GM21367 (cell line): ENCODE data around the gene SHKBP1.
"Not testable (repeated sequence)": the region's sequence is repeated elsewhere in the genome, so short reads cannot be mapped to it uniquely, and the experiment has no call there.

ENCODE experiments used
- ATAC-seq: cut with Tn5 transposase; IDR thresholded peaks from one replicate; pipeline ENCODE4 v1.9.1; 2021; ENCODE audit not compliant: unreplicated experiment

The SHKBP1 gene

GRCh38 chr19:40576585-40577451 is at the start of gene SHKBP1:
SHKBP1 (plus strand) TSS chr19:40576873; CDS start chr19:40576900, 27 bp downstream.
- ATAC-seq = peak; percentile 87

DNA sequence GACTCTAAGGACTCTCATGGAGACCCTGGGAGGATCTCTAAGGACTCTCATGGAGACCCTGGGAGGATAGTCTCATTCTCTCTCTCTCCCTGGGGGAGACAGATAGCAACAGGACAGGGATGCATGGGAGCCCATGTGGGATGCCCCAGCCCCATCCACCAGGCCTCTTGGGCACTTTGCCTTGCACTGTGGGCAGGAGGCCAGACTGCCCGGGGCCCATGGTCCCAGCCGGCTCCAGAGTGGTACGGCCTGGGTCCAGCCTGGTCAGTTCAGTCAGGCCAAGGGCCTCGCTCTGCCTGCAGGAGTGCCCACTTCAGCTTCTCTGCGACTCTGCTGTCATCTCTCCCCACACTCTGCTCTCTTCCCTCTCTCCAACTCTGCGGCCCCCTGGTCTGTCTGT is 48.6 kb upstream of the SHKBP1 start:
- no peak for ATAC-seq

DNA sequence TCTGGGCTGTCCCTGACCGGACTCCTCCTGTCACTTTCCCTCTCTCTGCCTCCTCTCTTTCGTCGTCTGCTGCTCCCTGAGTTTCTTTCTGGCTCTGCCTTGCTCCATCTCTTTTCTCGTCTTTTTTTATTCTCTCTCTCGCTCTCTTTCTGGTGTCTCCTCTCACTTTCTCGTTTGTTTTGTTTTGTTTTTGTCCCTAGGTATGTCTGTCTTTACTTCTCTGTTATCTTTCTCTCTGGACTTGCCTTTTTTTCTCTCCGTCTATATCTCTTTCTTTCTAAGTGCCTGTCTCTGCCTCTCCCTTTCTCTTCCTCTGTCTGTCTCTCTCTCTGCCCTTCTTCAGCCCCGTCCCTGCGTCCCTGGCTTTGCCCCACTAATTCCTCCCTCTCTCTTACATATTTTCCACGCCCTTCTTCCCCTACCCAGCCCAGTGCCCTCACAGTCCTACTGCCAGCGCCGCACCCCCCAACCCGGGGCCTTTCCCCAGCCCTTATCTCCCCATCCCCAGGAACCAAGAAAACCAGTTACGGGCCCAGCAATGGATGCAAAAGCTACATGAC is 48.1 kb upstream of the SHKBP1 start:
- ATAC-seq = no peak

DNA sequence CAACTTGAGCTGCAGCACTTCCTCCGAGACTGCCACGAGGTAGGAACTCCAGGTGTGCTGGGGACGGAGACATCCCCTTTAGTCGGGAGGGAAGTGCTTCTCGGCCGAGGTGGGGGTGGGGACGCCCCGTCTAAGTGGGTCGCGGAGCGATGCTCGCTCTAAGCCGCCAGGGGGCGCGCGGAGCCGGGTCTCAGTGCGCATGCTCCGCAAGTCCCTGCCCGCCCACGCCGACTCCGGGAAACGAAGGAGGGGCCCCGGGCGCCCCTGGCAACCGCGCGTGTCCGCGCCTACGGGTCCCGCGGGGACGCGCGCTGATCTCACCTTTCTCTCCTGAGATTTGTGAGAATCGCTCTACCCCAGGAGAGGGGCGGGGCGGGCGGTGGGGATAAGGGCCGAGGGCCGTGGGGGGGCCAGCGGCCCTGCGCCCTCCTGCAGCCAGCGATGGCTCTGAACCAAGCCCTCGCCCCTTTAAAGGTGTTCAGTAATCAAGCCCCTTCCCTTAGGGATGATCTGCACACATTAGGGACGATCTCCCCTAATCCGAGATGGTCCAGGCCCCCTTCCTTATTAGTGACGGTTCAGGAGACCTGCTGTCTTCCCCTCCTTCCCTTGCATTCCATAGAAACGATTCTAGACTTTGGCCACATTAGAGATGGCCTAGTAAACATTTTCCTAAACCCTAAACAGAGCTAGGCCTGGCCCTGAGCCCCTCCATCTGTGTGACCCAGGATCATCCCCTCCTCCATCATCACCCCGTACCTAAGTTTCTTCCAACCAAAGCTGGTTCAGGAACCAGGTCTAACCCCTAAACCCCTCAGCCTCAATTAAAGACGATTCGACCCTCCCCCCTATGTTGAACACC is 47.3 kb upstream of the SHKBP1 start:
- no peak for ATAC-seq

- ATAC-seq = no peak
Observed at GRCh38 chr19:40530091-40530901, 46.4 kb upstream of the SHKBP1 start.

DNA sequence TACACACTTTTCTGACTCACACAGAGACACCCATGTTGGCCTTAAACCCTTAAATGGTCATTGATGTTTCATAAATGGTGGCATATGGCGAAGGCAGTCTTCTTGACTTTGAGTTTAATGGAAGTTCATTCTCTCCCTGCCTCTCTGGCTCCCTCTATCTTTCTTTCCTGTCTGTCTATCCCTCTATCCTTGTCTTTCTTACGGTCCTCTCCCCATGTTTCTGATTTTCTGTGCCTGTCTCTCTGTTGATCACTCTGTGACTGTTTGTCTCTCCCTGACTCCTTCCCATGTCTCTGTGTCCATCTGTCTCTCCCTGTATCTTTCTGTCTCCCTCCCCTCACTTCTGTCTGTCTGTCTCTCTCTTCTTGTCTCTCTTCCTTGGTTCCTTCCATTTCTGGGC is 43.2 kb upstream of the SHKBP1 start:
- no peak for ATAC-seq

- no peak for ATAC-seq
Observed at GRCh38 chr19:40534148-40534547, 42.5 kb upstream of the SHKBP1 start.

GRCh38 chr19:40539070-40539469 is 37.6 kb upstream of the SHKBP1 start:
- ATAC-seq = no peak

DNA sequence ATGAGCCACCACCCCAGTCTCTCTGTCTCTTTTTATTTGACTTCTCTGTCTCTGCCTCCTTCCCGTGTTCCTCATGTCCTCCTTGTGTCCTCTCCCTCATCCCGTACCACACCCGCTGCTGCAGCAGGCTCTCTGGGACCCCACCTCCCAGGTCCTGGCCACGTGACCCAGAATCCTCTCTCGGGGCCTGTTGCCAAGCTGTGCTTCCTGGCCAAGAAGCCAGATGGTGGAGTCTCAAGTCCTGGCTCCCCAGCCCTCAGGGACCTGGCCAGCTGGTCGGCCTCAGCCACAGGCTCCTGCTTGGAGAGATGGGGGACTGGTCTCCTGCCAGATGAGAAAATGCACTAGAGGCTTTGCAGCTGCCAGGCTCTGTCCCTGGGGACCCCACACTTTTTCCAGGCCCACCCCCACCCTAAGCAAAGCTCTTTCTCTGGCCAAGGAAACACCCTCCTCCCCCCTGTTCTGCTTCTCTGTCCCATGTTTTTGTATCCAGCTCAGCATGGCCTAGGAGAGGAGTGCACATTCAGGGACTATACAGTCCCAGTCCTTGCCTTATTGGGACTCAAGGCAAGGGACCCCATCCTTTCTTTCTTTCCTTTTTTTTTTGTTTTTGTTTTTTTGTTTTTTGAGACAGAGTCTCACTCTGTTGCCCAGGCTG is 34.3 kb upstream of the SHKBP1 start:
- no peak for ATAC-seq

DNA sequence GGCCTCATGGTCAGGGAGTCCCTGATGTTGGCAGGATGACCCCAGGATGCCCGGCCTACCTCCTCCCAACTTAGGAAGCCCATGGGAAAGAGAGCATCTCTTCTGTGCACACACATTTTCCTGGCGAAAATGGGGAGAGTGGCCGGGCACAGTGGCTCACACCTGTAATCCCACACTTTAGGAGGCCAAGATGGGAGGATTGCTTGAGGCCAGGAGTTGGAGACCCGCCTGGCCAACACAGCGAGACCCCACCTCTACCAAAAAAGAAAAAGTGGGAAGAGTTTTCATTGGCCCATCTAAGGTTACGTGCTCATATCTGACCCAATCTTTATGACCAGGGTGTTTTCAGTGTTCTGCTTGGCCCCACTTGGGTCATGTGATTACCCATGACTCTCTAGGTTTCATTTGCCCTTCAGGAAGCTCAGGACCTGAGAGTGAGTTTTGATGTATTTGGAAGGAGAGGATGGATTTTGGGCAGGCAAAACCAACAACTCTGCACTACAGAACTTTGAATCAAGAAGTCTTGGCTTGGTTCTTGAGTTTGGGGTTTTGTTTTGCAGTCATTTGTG is 33.6 kb upstream of the SHKBP1 start:
- ATAC-seq = no peak

GRCh38 chr19:40546153-40546841 is 30.4 kb upstream of the SHKBP1 start:
- ATAC-seq = not testable (repeated sequence)

- ATAC-seq = not testable (repeated sequence)
Observed at GRCh38 chr19:40547190-40547589, 29.5 kb upstream of the SHKBP1 start.

DNA sequence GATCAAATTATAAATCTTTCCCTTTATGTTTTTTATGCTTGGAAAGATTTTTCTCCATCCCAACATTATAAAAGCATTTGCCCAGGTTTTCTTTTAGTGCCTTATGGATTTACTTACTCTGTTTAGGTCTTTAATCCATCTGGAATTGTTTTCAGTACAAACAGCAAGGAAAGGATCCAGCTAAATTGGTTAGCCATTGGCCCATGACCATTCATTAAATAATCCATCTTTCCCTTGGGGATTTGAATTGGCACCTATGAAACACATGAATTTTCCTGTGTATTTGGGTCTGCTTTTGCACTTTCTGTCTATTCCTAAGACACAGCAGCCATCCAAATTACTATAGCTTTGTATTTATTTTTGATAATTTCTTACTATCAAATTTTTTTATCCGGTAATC is 28.8 kb upstream of the SHKBP1 start:
- no peak for ATAC-seq

- no peak for ATAC-seq
Observed at GRCh38 chr19:40549007-40549708, 27.5 kb upstream of the SHKBP1 start.

- ATAC-seq = no peak
Observed at GRCh38 chr19:40550951-40551350, 25.7 kb upstream of the SHKBP1 start.

DNA sequence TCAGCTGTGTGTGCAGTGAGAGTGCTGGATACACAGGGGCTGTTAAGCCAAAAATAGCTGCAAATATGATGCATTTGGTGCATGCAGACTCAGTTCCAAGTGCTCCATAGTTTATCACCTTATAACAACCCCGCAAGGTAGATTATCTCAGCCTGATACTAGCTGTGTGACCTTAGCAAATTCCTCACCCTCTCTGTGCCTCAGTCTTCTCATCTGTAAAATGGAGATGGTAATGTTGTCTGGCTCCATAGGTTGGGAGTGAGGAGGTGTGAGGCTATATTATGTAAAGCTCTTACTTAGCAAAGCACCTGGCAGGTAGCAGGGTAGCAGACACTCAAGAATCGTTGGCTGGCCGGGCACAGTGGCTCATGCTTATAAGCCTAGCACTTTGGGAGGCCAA is 23.8 kb upstream of the SHKBP1 start:
- ATAC-seq = no peak

GRCh38 chr19:40553885-40554857 is 22.5 kb upstream of the SHKBP1 start:
- no peak for ATAC-seq
